ENCODE measurements around the gene FBXL15.

FBXL15 gene

DNA sequence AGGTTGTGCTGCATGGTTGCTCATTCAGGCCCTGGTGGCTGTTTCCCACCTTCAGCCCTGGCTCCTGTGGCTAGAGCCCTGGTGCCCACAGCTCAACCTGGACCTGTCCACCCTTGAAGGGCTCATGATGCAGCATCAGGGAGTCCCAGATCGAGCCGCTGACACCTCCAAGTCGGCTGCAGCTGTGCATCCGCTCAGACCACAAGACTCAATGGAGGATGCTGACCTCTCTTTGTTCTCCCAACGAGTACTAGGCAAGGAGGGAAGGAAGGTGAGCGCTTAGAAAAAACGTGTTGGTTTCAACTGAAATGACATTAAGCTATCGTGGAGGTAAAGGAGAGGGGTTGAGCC lies 40.2 kb downstream of the FBXL15 start:
- DNase-seq = no peak

DNA sequence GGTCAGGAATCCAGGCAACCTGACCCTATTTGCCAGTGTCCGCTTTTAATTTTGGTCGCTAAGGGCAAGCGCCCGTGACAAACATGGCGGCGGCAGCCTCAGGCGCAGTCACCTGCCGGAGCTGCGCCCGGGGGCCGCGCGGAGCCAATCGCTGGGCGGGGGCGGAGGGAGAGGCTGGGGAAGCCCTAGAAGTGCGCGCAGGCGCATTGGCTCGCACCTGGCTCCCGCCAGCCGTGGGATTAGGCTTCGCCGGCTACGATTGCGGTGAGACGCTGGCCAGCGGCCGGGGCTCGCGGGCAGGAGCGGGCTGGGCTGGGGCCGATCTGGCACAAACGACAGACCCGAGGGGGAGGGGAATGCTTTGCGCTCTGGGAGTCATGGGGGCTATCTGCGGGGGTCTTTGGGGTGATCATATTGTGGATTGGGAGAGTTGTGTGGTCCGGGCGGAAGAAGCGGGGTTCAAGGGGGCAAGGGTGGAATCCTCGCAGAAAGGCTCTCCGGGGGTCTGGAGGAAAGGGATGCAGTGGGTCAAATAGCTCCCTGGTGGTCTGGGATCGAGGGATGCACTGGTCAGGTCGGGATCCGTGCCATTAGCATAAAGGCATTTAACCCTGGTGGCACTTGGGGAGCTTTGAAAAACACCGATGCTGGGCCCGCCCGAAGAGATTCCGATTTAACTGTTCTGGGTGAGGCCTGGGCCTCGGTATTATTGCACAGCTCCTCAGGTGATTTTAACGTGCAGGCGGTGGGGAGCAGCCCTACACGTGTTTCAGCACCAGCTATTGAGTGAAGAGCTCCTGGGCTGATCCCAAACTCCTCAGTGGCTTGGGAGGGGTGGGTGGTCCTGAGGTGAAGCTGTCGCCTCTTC lies 40.8 kb downstream of the FBXL15 start:
- DNase-seq = peak; percentile 96

DNA sequence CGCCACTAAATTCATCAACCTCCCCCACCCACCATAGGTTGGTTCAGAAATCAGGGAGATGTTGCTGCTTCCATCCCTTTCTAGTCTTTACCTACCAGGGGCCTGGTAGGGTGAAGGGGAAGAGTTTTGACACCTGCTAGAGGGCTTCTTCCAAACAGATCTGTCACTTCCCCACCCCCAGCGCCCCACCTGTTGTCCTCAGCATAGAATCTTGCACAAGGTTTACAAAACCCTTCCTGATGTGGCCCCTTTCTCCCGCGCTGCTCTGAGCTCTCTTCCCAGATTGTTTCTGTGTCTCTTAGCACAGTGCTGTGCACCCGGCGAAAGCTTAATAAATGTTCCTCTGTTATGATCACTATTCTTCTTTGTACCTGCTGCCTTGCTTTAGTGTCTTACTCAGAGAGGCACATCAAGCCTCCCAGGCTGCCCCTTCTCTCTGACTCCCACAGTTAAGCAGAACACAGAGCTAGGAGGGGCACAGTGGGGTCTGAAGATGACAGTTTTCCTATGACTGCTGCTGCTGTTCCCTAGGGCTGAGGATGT lies 41.9 kb downstream of the FBXL15 start:
- DNase-seq = no peak

DNA sequence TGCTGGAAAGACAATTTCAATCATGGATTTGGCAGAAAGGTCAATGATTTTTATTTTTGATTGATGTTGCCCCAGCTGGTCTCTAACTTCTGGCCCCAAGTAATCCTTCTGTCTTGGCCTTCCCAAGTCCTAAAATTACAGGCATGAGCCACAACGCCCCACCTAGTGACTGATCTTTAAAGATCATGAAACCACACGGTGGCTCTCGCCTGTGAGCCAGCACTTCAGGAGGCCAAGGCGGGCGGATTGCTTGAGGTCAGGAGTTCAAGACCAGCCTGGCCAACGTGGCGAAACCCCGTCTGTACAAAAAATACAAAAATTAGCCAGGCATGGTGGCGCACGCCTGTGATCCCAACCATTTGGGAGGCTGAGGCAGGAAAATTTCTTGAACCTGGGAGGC lies 43.3 kb downstream of the FBXL15 start:
- DNase-seq = no peak

DNA sequence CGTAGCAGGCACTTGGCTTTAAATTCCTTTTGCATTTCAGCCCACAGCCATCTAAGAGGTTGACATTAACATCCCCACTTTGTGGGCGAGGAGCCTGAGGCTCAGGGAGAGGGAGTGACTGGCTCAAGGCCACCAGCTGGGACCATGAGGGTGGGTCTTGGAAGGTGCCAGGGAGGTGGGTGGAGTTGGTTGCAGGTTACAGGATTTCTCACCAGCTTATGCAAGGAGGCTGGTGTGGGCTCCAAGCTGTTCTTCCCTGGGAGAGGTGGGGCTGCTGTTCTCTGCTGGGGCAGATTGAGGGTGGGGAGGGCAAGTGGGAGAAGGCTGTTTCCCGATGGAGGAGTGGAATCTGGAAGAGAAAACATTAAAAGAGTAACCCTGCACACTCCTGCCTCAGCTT lies 44.8 kb downstream of the FBXL15 start:
- DNase-seq = no peak

DNA sequence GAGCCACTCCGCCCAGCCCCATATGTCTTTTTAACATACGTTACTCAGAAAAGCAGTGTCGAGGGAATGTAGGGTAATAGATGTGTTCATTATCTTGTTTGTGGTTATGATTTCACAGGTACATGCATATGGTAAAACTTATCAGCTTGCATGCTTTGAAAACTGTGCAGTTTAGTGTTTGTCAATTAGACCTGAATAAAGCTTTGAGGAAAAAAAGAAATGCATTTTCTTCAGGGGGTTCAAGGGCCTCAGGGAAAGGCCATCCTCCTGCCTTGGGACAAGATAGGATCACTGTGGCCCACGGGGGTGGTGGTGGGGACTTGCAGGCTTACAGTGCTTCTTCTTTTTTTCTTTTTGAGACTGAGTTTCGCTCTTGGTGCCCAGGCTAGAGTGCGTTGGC lies 46.7 kb downstream of the FBXL15 start:
- DNase-seq = no peak

DNA sequence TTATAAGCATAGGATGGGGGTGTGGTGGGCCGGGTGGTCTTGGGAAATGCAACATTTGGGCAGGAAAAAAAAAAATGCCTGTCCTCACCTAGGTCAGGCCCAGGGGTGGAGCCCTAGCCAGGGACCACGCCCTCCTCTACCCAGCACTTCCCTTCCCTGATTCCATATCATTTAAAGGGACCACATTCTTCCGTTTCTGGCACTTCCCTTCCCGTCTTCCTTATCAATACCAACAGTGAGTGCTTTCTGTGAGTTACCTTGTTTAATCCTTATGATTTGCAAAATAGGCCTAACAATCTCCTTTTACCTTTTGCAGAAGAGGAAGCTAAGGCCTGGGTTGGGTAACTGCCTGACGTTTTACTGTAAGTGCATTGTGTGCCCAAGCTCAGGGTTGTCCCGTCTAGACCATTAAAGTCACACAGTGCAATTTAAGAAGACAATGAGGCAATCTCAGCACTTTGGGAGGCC lies 47.4 kb downstream of the FBXL15 start:
- no peak for DNase-seq

DNA sequence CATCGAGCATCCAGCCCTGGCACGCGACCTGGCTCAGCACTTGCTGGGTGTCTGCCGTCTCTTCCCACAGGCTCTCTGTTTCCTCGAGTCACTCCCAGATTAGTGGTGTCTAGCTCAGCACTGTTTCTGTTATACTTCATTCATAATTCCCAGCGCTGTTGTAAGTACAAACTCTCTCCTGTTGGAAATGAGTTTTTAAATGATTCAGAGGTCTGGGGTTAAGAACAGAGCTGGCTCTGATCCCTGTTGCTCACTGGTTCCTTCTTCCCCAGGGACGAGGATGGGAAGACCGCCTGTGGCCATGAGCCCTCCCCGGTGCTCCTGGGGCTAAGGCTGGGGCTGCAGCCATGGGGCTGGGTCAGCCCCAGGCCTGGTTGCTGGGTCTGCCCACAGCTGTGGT lies 48.0 kb downstream of the FBXL15 start:
- no peak for DNase-seq

DNA sequence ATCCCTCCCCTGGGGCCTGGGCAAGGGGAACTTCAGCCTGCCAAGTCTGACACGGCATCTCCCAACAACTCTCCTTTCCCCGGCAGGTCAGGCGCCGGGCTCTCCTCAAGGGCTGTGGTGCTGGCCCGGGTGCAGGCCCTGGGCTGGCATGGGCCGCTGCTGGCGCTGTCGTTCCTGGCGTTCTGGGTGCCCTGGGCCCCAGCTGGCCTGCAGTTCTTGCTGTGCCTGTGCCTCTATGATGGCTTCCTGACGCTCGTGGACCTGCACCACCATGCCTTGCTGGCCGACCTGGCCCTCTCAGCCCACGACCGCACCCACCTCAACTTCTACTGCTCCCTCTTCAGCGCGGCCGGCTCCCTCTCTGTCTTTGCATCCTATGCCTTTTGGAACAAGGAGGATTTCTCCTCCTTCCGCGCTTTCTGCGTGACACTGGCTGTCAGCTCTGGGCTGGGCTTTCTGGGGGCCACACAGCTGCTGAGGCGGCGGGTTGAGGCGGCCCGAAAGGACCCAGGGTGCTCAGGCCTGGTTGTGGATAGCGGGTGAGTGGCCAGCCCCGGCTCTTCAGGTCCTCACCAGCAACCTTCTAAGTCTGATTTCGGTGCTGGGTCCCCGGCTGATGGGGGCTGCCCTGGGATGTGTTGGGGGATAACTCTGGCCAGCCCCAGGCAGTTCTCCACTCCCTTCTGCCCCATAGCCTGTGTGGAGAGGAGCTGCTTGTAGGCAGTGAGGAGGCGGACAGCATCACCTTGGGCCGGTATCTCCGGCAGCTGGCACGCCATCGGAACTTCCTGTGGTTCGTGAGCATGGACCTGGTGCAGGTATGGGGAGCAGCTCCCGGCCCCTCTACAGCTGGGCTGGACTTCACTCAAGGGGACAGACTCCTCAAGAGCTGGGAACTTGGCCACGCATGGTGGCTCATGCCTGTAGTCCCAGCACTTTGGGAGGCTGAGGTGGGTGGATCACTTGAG lies 50.2 kb downstream of the FBXL15 start:
- no peak for DNase-seq
